ENCODE measurements around the gene AP1M2.

The AP1M2 gene

GRCh38 chr19:10587022-10587838, at the start of gene AP1M2:
AP1M2 (minus strand) TSS chr19:10587312; CDS start chr19:10587231, 81 bp downstream.
- no peak for DNase-seq

DNA sequence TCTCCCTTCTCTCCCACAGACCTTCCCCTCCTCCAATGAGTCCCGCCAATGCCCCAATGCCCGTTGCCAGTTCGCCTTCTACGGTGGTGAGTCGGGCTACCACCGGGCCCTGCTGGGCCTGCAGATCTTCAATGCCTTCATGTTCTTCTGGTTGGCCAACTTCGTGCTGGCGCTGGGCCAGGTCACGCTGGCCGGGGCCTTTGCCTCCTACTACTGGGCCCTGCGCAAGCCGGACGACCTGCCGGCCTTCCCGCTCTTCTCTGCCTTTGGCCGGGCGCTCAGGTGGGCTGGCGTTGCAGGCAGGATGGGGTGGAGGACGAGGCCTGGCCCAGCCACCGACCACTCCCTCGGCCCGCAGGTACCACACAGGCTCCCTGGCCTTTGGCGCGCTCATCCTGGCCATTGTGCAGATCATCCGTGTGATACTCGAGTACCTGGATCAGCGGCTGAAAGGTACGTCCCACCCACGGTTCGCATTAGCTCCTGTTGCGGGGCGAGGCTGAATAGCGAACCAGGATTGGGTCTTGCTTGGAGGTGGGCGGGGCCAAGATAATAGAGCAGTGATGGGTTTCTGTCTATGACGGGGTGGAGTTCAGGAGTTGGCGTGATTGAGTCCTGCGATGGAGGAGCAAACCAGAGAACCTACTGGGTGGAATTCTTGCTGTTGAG, 49.3 kb upstream of the AP1M2 start:
- no peak for DNase-seq

DNA sequence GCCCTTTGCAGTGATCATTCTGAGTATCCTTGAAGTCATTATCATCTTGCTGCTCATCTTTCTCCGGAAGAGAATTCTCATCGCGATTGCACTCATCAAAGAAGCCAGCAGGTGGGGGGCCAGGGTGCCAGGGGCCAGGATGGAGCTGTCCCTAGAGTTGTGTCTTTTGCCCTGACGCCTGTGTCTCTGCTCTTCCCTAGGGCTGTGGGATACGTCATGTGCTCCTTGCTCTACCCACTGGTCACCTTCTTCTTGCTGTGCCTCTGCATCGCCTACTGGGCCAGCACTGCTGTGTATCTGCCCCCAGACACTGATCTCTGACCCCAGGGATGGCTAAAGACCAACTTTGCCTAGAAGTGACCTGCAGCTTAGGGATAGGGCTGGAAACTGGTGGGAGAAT, 47.9 kb upstream of the AP1M2 start:
- no peak for DNase-seq

GRCh38 chr19:10634430-10634829, 47.3 kb upstream of the AP1M2 start:
- DNase-seq, result no peak

- no peak for DNase-seq
These were observed 44.8 kb upstream of the AP1M2 start for GRCh38 chr19:10631874-10632273.

DNA sequence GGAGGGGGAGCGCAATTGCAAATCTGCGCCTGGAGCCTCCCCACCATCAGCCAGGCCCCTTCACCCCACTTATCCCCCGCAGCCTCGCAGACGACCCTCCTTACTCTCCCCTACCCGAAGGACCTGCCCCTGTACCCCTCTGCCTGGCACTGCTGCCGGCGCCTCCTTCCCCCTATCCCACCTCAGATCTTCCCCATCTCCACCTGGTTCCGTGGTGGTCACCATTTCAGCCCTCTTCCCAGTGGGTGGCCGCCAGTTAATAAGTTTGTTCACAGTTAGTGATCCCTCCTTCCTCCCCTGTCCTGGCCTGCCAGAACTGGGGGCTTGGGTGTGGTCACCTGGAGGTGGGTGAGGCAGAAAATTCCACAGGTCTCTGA, 38.6 kb upstream of the AP1M2 start:
- no peak for DNase-seq

GRCh38 chr19:10625003-10625761, 38.1 kb upstream of the AP1M2 start, which contains the start of gene SLC44A2:
SLC44A2 (plus strand) TSS chr19:10625553; CDS start chr19:10625634, 81 bp downstream.
- no peak for DNase-seq

DNA sequence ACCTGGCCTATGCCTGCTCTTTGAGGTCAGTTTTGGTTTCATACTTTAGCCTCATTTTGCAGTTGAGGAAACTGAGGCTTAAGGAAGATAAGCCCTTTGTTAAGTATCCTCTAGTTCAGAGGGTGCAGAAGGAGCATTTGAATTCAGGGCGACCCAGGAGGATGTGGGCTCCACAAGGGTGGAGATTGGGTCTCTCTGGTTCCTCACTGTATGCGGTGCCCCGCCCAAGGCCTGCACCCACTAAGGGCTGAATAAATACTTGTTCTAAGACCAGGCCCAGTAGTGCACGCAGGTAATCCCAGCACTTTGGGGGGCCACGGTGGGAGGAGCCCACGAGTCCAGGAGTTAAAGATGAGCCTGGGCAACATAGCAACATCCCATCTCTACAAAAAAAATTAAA, 37.5 kb upstream of the AP1M2 start:
- no peak for DNase-seq

DNA sequence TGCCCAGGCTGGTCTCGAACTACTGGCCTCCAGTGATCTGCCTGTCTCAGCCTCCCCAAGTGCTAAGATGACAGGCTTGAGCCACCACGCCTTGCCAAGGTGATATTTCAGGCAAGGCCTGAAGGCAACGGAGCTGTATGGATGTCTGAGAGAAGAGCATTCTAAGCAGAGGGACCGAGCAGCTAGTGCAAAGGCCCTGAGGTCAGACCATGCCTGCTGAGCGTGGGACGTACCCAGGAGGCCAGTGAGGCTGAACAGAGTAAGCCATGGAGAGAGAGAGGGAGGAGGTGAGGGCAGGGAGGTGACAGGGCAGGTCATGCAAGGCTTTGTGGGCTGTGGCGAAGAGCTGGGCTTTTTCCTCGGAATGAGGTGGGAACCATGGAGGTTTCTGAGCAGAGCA, 34.9 kb upstream of the AP1M2 start:
- no peak for DNase-seq

GRCh38 chr19:10620786-10621185, 33.7 kb upstream of the AP1M2 start:
- DNase-seq, result no peak

- no peak for DNase-seq
These were observed 31.7 kb upstream of the AP1M2 start for GRCh38 chr19:10618846-10619245.

GRCh38 chr19:10617409-10618121, 30.5 kb upstream of the AP1M2 start:
- DNase-seq, result no peak

- DNase-seq, result no peak
These were observed 28.4 kb upstream of the AP1M2 start for GRCh38 chr19:10615429-10616023.

- no peak for DNase-seq
These were observed 25.5 kb upstream of the AP1M2 start for GRCh38 chr19:10612499-10613119.

DNA sequence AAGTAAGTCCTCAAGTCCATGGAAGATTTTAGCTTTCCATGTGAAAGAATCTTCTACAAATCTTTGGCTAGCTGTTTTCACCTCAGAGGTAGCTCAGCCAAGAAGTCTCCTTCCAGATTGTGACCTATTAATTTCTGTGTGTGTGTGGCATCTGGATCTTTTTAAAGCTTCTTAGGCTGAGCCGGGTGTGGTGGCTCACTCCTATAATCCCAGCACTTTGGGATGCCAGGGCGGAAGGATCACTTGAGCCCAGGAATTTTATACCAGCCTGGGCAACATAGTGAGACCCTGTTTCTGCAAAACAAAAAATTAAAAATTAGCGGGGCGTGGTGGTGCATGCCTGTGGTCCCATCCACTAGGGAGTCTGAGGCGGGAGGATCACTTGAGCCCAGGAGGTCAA, 24.8 kb upstream of the AP1M2 start:
- DNase-seq, result no peak

DNA sequence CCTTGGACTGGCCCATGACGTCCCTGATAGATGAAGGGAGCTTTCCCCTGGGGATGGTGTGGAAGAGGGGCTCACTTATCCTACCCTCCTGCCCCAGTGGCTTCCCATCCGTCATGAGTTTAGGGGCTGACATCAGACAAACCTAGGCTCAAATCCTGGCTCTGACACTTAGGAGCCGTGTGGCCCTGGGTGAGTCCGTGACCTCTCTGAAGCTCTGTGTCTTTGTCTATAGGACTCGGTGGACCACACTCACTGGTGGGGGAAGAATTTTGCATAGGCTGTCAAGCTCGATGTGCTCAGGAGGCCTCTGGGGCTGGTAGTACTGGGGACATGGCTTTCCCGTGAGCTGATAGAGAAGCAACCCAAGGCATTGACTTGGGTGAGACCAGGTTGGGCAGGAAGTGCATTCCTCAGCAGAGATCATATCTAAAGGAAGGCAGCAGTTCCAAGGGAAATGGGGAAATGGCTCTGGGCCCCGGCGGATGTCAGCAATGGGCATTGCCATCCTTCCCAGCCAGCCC, 17.4 kb upstream of the AP1M2 start:
- no peak for DNase-seq

DNA sequence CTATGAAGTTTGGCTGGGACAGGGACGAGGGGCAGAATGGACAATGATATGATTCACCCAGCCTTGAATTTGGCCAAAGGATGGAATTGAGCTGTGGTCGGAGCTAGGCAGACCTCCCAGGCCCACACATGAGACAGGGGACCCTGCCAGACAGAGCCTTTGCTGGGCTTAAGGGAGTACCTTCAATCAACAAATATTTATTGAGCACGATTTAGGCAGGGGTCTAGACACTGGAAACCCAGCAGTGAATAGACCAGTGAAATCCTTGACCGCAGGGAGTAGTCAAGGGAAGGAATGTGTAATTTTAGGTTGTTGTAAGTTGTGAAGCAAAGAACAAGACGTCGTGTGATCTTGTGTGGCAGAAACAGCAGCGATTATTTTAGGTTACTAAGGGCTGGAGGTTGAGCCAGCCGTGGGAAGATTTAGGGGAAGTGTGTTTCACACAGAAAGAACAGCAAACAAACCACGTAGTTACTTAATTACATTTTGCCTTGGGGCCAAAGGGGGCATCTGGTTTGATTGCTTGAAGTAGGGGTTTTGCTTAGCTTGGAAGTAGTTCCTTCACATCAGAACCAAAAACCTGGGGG, 16.9 kb upstream of the AP1M2 start:
- peak; percentile 9 to 67 for DNase-seq

DNA sequence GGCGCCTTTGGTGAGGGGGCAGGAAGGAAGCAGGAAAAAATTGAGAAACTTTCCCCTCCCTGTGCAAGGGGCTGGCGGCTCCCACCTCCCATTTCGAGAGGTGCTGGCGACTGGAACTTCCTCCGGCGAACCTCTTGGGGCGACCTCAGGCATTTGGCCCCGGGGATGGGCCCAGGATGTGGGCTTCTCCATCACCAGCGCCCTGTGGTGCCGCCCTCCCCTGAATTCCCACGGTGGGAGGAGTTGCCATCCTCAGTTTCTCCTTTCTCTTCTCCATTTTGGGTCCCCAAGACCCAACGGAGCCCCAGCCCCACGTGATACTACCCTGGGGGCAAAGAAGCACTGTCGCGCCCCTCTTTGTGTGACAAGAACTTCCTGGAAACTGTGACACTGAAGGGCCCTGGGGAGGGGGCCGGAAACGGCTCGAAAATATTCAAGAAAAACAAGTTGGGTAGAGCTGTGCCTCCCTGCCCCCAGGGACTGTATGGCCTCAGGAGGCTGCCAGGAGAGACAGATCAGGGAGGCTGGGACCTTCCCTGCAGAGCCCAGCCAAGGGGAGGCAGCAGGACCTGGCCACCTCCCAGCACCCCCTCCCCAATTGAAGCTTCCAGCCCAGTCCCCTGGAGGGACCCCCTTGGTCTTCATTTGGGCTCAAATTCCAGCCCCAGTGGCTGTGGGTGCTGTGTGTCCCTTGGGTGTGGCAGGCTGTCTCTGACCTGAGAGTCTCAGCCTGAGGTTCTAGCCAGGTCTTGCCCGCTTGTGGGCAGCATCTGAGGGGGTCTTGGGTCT, 16.2 kb upstream of the AP1M2 start:
- DNase-seq, result peak in 1 of 2 donors; percentile 29

DNA sequence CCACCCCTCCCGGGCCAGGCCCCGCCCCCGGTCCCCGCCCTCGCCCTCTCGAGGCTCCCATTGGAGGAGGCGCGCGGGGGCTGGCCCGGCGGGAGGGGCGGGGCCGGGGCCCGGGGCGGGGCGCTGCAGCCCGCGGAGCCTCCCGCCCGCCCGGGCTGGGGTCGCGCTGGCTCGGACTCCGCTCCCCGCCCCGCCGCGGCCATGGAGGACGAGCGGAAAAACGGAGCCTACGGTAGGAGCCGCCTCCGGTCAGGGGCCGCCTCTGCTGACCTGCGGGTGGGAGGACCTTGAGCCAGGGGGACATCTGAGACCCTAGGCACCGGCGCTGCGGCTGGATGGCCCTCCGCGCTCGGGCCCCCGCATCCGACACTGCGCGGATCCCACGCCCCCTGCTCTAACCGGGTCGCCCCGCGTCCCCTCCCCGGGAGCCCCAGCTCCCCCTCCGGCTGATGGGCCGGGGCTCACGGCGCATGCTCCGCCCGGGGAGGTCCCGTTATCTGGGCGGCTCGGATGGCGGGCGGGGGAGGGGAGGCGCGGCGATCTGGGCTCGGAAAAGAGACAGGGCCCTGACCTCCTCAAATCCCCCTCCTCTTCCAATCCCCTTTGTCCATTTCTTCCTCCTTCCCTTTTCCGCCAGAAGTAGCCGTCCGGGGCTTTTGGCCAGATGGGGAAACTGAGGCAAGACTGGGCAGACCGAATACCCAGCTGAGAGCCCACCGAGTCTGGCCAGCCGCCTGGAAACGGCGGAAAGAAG, 15.4 kb upstream of the AP1M2 start:
- peak; percentile 31 to 55 for DNase-seq

GRCh38 chr19:10601999-10602329, 14.9 kb upstream of the AP1M2 start:
- no peak for DNase-seq
